Measurements from ENCODE around the gene AURKAIP1. TPM values are rescaled to one million over a fixed set of nuclear protein-coding genes. Genes with fewer than 3 reads are reported as not detected.

AURKAIP1 gene
- total RNA-seq, 3 donors from 2014 or later, result 150 to 180 (median 177) TPM

DNA sequence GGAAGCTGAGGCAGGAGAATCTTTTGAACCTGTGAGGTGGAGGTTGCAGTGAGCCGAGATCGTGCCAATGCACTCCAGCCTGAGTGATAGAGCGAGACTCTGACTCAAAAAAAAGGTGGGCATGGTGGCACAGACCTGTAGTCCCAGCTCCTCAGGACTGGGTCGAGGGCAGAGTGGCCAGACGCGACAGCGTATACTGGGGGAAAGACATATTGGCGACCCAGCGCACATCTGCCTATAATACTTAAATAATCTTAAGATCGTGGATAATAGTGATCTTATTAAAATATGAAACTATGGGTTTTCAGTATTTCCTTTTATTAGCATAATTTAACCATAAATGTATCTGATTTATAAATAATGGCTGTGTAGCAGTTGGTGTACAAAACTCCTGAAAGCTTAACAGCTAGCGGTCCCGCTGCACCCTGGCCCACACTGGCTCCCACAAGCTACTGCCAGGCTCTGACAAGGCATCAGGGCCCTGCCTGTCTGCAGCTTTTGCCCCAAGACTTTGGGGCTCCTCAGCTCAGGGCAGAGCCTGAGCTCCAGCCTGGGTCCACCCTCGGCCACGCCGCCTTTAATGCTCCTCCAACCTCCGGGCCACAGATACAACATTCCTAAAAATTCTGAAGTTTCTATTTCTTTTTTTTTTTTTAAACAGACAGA lies 2.7 kb upstream of the AURKAIP1 start:
- Histone ChIP-seq H3K4me3 (no peak overlapping the region), H3K9me3 (no peaks in the 10 kb centered on the region), H3K4me1 (ENCODE audit: low read depth) (peaks cover 18% of the 10 kb centered on the region), H3K36me3 (ENCODE audit: low read depth) (no peaks in the 10 kb centered on the region)
- intact Hi-C loops (cut with DNase I, micrococcal nuclease), result no loop called here
- TF ChIP-seq, protein P1, sequence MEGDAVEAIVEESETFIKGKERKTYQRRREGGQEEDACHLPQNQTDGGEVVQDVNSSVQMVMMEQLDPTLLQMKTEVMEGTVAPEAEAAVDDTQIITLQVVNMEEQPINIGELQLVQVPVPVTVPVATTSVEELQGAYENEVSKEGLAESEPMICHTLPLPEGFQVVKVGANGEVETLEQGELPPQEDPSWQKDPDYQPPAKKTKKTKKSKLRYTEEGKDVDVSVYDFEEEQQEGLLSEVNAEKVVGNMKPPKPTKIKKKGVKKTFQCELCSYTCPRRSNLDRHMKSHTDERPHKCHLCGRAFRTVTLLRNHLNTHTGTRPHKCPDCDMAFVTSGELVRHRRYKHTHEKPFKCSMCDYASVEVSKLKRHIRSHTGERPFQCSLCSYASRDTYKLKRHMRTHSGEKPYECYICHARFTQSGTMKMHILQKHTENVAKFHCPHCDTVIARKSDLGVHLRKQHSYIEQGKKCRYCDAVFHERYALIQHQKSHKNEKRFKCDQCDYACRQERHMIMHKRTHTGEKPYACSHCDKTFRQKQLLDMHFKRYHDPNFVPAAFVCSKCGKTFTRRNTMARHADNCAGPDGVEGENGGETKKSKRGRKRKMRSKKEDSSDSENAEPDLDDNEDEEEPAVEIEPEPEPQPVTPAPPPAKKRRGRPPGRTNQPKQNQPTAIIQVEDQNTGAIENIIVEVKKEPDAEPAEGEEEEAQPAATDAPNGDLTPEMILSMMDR (IDR thresholded peaks at IDR 0.05), result no peak
- ATAC-seq (no peak), DNase-seq (no peak)

DNA sequence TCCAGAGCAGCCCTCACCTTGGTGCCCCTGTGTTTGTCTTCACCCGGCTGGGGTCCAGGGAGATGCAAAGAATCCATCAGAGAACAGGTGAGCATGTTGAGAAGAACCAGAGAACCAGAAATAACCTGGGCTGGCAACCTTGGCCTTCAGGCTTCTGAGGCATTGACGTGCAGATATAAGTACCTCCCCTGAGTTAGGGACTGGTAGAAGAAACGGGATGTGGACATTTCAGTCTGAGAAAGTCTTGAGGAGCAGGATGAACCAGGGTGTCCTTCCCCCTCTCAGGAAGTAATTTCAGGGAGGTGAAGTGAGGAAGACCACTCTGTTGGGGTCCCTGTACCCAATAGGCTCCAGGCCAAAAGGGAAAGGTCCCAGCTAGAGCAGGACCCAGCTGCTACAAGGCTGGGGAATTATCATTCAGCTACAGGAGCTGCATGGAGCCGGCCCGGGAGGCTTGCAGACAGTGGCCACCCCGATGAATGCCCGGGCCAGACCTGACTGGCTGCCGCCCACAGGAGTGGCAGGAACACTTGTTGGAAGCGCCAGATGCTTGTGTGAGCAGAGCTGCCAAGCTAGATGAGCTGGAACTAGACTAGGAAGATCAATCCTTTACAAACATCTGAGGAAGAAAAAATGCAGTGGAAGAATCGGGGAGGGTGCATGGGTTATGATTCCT lies 1.7 kb upstream of the AURKAIP1 start:
- no peaks in the 10 kb centered on the region for H3K36me3 ChIP-seq (ENCODE audit: low read depth)
- no peak overlapping the region for H3K4me3 ChIP-seq
- peaks cover 24% of the 10 kb centered on the region for H3K4me1 ChIP-seq (ENCODE audit: low read depth)
- intact Hi-C loops (cut with DNase I, micrococcal nuclease), result no loop called here
- TF ChIP-seq, protein P1 (IDR thresholded peaks at IDR 0.05), result no peak
- no peaks in the 10 kb centered on the region for H3K9me3 ChIP-seq
- DNase-seq (no peak), ATAC-seq (no peak)

DNA sequence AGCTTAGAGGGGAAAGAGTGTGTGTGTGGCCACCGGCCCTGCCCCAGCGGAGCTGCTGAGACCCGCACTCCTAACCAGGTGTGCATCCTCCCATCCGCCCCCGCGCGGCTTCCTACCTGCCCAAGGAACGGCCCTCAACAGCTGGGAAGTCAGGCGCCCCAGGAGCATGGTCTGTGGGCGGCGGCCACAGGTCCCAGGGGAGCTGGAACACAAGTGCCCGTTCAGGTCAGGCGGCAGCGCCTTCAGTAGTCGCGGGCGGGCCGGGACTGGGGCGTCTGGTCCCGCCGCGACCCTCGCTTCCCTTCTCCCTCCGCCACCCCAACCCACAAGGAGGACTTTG lies 448 bp downstream of the AURKAIP1 start:
- ATAC-seq, result peak; percentile 10
- intact Hi-C loops (cut with DNase I, micrococcal nuclease), result loop anchor here in 1 of 2 donors (2.0 kb wide), 1 partner anchor 22 kb away; no protein-coding TSS in a partner anchor

DNA sequence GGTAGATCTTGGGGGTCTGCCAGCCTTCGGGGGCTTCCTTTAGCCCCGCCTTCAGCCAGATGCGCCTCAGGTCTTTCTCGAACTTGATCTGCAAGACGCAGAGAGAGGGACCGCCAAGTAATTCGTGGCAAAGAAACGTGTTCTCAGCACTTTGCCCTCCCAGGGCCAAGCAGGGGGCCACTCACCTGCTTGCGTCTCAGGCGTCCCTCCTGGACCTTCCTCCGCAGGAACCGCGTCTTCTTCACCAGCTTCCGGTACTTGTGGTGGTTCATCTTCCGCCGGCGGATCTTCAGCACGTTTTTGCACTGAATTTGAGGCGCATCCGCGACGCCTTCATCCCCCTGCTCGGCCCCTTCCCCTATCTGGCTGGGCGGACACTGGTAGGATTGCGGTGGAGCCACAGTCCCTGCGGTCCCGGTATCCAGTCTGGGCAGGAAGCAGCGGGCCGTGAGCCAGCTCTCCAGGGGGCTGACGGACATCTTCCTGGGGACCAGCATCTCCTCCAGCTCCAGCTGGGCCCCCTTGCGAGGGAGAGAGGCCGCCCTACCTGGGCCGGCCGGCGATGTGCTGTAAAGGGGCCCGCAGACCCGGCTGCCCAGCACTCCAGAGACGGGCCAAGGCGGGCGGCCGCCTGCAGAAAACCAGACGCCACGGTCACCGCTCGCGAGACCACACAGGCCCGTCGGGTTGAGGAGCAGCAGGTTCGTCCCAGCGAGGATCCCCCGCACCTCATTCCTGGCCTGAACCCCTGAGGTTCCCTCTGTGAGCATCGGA lies 1.0 kb downstream of the AURKAIP1 start:
- H3K4me1 ChIP-seq (ENCODE audit: low read depth), result peaks cover 26% of the 10 kb centered on the region
- no peaks in the 10 kb centered on the region for H3K9me3 ChIP-seq
- ATAC-seq, result no peak
- H3K4me3 ChIP-seq, result peak overlapping the region; percentile 98
- intact Hi-C loops (cut with DNase I, micrococcal nuclease), result loop anchor here in 1 of 2 donors (2.0 kb wide), 1 partner anchor 21 kb away; no protein-coding TSS in a partner anchor
- peak in 2 of 3 donors; percentile 50 to 63 for DNase-seq
- no peaks in the 10 kb centered on the region for H3K36me3 ChIP-seq (ENCODE audit: low read depth)
- TF ChIP-seq, protein P1 (IDR thresholded peaks at IDR 0.05), result no peak

More for the DNA sequence above, 448 bp downstream of the AURKAIP1 start:
- peak in 1 of 3 donors; percentile 74 for DNase-seq
- H3K4me3 ChIP-seq, result peak overlapping the region; percentile 98
- H3K9me3 ChIP-seq, result no peaks in the 10 kb centered on the region
- peaks cover 26% of the 10 kb centered on the region for H3K4me1 ChIP-seq (ENCODE audit: low read depth)
- H3K36me3 ChIP-seq (ENCODE audit: low read depth), result no peaks in the 10 kb centered on the region
- TF ChIP-seq, protein P1 (IDR thresholded peaks at IDR 0.05), result no peak

DNA sequence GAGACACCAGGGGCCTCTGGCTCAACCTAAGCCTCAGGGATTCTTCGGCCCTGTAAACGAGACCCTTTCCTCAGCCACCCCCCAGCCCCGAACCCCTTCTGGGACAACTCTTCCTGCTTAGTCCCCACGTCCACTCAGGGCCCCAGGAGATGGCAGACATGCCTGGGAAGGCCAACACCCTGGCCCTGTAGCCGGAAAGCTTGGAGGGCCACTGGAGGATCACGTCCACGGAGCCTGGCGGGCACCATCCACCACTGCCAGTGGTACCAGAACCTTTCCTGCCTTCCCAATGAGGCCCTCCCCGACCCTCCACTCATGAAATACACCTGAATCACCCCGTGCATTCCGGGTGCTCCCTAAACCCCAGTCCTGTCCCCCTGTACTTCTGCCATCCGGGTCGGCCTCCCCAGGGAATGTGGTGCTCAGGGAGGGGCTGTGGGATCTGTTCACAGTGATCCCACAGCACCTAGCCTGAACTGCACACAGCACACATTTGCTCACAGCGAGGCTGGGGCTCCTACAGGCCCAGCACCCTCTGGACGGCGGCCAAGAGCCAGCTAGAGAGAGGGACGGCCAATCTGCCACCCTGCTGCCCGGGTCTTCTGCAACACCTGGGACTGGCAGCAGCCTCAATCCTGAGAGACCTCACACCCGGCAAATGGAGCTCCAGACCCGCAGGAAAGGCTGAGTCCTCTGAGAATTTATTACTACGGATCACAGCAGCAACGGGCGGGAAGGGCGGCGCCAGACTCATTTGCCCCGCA lies 1.8 kb downstream of the AURKAIP1 start:
- H3K36me3 ChIP-seq (ENCODE audit: low read depth), result no peaks in the 10 kb centered on the region
- intact Hi-C loops (cut with DNase I, micrococcal nuclease), result no loop called here
- no peak for ATAC-seq
- H3K4me3 ChIP-seq, result no peak overlapping the region
- no peak for DNase-seq
- TF ChIP-seq, protein P1 (IDR thresholded peaks at IDR 0.05), result no peak
- no peaks in the 10 kb centered on the region for H3K9me3 ChIP-seq
- H3K4me1 ChIP-seq (ENCODE audit: low read depth), result peaks cover 26% of the 10 kb centered on the region
